ENCODE measurements around the gene ZNF761.
"Not testable (repeated sequence)": the region's sequence is repeated elsewhere in the genome, so short reads cannot be mapped to it uniquely, and the experiment has no call there.

DNA sequence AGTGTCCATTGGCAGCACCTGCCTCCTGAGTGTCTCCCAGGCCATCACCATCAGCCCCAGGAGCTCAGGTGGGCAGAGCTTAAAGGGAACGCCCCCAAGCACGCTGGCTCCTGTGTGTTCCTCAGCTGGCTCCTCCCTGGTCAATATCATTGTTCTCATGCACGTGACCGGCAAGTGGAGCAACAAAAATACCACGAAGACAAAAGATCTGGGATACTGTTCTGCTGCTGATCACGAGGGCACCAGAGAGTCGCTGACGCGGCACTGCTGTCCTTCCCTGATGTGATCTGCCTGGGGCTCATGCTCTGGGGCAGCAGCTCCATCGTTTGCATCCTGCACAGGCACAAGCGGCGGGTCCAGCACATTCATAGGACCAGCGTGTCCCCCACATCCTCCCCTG is 8.7 kb upstream of the ZNF761 start:
- not testable (repeated sequence) for TF ChIP-seq EZH2phosphoT487 (IDR thresholded peaks at IDR 0.05; ENCODE audit: borderline replicate concordance, low read length)
- TF ChIP-seq, protein P1, sequence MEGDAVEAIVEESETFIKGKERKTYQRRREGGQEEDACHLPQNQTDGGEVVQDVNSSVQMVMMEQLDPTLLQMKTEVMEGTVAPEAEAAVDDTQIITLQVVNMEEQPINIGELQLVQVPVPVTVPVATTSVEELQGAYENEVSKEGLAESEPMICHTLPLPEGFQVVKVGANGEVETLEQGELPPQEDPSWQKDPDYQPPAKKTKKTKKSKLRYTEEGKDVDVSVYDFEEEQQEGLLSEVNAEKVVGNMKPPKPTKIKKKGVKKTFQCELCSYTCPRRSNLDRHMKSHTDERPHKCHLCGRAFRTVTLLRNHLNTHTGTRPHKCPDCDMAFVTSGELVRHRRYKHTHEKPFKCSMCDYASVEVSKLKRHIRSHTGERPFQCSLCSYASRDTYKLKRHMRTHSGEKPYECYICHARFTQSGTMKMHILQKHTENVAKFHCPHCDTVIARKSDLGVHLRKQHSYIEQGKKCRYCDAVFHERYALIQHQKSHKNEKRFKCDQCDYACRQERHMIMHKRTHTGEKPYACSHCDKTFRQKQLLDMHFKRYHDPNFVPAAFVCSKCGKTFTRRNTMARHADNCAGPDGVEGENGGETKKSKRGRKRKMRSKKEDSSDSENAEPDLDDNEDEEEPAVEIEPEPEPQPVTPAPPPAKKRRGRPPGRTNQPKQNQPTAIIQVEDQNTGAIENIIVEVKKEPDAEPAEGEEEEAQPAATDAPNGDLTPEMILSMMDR (IDR thresholded peaks at IDR 0.05; ENCODE audit: low read depth, low read length, poor library complexity, severe bottlenecking): not testable (repeated sequence)
